ENCODE data around the gene GJA10.

DNA sequence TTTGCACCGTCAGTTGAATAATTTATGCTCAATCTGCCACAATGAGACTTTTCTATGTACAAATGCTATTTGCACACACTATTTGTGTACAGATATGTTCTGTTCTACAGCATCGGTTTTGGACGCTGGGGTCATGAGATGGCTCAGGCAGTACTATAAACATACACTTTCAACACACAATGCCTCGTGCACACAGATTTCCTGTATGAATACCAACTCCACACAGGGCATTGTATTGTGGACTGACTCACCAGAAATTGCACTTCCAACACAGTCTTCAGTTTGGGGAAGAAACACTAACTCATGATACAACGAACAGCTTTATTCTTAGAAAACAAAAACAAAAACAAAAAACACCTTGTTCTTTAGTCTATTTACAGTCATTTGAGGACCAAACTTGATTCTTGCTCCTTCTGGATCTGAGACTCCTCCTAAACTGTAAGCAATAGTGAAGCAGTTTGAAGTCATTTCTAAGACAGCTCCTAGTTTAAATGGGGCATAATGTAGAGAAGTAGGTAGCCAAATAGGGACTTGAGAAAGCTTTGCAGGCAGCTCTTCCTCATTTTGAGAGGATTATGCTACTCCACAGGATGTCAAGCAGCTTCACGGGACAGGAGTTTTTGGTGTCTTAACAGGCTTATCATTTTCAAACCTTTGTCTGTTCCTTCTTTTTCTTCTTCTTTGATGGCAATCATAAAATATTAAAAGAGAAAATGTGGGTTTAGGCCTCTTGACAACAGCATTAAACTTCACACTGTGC is 33.7 kb downstream of the GJA10 start:
- TF ChIP-seq, protein P1, sequence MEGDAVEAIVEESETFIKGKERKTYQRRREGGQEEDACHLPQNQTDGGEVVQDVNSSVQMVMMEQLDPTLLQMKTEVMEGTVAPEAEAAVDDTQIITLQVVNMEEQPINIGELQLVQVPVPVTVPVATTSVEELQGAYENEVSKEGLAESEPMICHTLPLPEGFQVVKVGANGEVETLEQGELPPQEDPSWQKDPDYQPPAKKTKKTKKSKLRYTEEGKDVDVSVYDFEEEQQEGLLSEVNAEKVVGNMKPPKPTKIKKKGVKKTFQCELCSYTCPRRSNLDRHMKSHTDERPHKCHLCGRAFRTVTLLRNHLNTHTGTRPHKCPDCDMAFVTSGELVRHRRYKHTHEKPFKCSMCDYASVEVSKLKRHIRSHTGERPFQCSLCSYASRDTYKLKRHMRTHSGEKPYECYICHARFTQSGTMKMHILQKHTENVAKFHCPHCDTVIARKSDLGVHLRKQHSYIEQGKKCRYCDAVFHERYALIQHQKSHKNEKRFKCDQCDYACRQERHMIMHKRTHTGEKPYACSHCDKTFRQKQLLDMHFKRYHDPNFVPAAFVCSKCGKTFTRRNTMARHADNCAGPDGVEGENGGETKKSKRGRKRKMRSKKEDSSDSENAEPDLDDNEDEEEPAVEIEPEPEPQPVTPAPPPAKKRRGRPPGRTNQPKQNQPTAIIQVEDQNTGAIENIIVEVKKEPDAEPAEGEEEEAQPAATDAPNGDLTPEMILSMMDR (IDR thresholded peaks at IDR 0.05; ENCODE audit: insufficient read depth, low read length), result no peak
- no peak for TF ChIP-seq POLR2AphosphoS5 (IDR thresholded peaks at IDR 0.05; ENCODE audit: low read depth)
- TF ChIP-seq, protein P2, sequence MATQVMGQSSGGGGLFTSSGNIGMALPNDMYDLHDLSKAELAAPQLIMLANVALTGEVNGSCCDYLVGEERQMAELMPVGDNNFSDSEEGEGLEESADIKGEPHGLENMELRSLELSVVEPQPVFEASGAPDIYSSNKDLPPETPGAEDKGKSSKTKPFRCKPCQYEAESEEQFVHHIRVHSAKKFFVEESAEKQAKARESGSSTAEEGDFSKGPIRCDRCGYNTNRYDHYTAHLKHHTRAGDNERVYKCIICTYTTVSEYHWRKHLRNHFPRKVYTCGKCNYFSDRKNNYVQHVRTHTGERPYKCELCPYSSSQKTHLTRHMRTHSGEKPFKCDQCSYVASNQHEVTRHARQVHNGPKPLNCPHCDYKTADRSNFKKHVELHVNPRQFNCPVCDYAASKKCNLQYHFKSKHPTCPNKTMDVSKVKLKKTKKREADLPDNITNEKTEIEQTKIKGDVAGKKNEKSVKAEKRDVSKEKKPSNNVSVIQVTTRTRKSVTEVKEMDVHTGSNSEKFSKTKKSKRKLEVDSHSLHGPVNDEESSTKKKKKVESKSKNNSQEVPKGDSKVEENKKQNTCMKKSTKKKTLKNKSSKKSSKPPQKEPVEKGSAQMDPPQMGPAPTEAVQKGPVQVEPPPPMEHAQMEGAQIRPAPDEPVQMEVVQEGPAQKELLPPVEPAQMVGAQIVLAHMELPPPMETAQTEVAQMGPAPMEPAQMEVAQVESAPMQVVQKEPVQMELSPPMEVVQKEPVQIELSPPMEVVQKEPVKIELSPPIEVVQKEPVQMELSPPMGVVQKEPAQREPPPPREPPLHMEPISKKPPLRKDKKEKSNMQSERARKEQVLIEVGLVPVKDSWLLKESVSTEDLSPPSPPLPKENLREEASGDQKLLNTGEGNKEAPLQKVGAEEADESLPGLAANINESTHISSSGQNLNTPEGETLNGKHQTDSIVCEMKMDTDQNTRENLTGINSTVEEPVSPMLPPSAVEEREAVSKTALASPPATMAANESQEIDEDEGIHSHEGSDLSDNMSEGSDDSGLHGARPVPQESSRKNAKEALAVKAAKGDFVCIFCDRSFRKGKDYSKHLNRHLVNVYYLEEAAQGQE (IDR thresholded peaks at IDR 0.05; ENCODE audit: insufficient replicate concordance, low read depth), result no peak

All from HL-60 (cell line).